ENCODE results near the gene GNG14. TPM values are rescaled to one million over a fixed set of nuclear protein-coding genes. Genes with fewer than 3 reads are reported as not detected.

The GNG14 gene
- total RNA-seq, 4 donors from 2014 or later: not detected

DNA sequence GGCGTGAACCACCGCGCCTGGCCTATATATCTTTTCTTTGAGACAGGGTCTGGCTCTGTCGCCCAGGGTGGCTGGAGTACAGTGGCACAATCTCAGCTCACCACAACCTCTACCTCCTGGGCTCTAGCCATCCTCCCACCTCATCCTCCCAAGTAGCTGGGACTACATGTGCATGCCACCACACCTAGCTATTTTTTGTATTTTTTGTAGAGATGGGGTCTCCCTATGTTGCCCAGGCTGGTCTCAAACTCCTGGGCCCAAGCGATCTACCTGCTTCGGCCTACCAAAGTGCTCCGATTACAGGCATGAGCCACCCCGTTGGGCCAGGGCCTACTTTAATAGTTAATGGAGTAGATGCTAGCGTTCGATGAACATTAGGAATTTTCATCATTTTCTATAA, 32.5 kb downstream of the GNG14 start:
- intact Hi-C loops (cut with DNase I): loop anchor here (5.0 kb wide), 1 partner anchor 48 kb away; no protein-coding TSS in a partner anchor

DNA sequence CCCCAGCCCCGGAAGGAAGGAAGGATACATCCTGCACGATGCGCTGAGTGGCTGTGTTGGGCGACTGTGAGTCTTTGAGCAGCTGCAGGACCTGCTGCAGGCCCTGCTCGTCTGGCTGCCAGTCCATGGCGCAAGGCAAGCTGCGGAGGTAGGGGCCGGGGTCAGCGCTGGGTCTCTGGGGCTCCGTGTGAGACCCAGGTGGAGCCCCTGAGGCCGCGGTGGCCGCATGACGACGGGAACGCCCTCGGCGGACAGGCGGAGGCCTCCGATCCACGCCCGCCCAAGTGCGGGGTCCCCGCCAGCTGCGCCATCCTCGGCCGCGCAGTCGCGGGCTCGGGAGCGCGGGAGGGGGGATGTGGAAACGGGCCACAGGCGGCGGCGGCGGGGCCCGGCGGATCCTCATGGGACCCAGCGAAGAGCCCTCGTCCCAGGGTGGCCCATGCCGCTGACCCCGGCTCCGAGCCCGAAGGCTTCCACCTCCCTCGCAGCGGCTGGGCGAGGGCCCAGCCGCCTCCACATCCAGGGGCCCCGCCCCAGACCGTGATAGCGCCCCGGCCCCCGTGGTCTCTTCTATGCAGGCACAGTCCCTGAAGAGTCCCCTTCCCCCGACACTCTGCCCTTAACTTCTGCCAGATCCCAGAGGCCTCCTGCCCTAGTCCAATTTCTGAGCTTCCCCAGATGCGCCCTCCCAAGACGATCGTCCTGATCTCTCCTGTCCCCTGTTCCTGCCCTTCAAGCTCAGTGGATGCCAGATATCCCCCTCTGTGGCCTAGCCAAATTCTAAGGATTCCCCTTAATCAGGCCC, 33.3 kb downstream of the GNG14 start:
- intact Hi-C loops (cut with DNase I): loop anchor here (5.0 kb wide), 1 partner anchor 49 kb away; no protein-coding TSS in a partner anchor
- no peak for DNase-seq (ENCODE audit: extremely low spot score)

More for the DNA sequence above, 32.5 kb downstream of the GNG14 start:
- no peaks in the 10 kb centered on the region for H3K9me3 ChIP-seq
- H3K27ac ChIP-seq (replicated peaks in 1 of 4): peak overlapping the region; percentile 97 to 99 (median 98)
- H3K4me3 ChIP-seq: peak overlapping the region; percentile 88 to 98 (median 91)
- no peaks in the 10 kb centered on the region for H3K27me3 ChIP-seq
- peaks cover 27 to 41% (median 36%) of the 10 kb centered on the region in 4 donors for H3K36me3 ChIP-seq
- 71% methylated on average over 10 of the region's 10 CpGs for WGBS
- TF ChIP-seq POLR2AphosphoS5 (IDR thresholded peaks at IDR 0.05) (no peak), EP300 (IDR thresholded peaks at IDR 0.05) (no peak), POLR2A (IDR thresholded peaks at IDR 0.05; ENCODE audit: low read depth) (no peak), CTCF (IDR thresholded peaks at IDR 0.05) (no peak)
- peaks cover 46 to 64% (median 61%) of the 10 kb centered on the region in 4 donors for H3K4me1 ChIP-seq
- DNase-seq (ENCODE audit: extremely low spot score): no peak

DNA sequence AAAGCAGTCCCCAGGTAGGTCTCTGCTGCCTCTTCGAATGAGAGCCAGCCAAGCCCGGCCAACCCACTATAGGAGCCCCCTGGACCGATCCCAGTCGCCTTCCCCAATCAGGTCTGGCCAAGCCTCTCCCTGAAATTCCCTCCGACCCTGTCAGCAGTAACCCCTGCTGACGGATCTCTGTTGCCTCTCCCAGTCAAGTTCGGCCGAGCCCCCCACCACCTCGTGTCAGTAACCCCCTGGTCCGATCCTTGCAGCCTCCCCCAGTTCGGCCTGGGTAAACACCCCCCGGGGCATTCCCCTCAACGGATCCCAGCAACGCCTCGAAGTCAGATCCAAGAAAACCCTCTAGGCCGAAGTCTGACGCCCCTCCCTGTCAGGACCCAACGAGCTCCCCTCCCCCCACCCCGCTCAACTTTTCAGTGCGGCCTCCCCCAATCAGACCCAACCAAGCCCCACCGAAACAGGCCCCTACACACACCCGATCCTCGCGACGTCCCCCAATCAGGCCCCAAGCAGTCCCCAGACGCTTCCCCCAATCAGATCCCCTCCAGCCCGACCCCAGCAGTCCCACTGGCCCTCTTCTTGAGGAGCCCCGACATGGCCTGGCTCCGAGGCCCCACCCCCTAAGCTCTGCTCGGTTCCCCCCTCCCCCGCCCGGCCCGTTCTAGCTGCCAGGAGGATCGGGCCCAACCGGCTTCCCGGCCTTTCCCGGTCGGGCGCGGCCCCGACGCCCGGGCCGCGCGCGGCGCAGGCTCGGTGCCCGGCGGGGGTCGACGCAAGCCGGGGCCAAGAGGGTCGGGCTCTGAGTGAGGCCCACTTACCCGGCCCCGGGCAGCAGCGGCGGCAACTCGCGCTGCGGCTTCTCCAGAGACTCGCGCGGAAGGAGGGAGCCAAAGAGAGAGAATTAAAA, 34.1 kb downstream of the GNG14 start:
- 0% methylated on average over 26 of the region's 65 CpGs for WGBS
- H3K4me3 ChIP-seq: peak overlapping the region; percentile 88 to 98 (median 91)
- H3K4me1 ChIP-seq: peaks cover 46 to 59% (median 56%) of the 10 kb centered on the region in 4 donors
- peaks cover 16 to 24% (median 20%) of the 10 kb centered on the region in 4 donors for H3K36me3 ChIP-seq
- H3K27me3 ChIP-seq: no peaks in the 10 kb centered on the region
- DNase-seq (ENCODE audit: extremely low spot score): peak; percentile 93
- H3K27ac ChIP-seq (replicated peaks in 1 of 4): peak overlapping the region; percentile 97 to 99 (median 98)
- intact Hi-C loops (cut with DNase I): loop anchor here (5.0 kb wide), 1 partner anchor 50 kb away; no protein-coding TSS in a partner anchor
- H3K9me3 ChIP-seq: no peaks in the 10 kb centered on the region
- TF ChIP-seq EP300 (IDR thresholded peaks at IDR 0.05) (no peak), CTCF (IDR thresholded peaks at IDR 0.05) (no peak), POLR2A (IDR thresholded peaks at IDR 0.05; ENCODE audit: low read depth) (no peak), POLR2AphosphoS5 (IDR thresholded peaks at IDR 0.05) (no peak)

More for the DNA sequence above, 33.3 kb downstream of the GNG14 start:
- H3K36me3 ChIP-seq: peaks cover 22 to 33% (median 28%) of the 10 kb centered on the region in 4 donors
- 2% methylated on average over 18 of the region's 59 CpGs for WGBS
- H3K4me1 ChIP-seq: peaks cover 46 to 64% (median 61%) of the 10 kb centered on the region in 4 donors
- H3K27me3 ChIP-seq: no peaks in the 10 kb centered on the region
- H3K9me3 ChIP-seq: no peaks in the 10 kb centered on the region
- peak overlapping the region; percentile 88 to 98 (median 91) for H3K4me3 ChIP-seq
- H3K27ac ChIP-seq (replicated peaks in 1 of 4): peak overlapping the region; percentile 97 to 99 (median 98)
- TF ChIP-seq POLR2AphosphoS5 (IDR thresholded peaks at IDR 0.05): peak in 1 of 2 donors; percentile 8
- no peak for TF ChIP-seq CTCF (IDR thresholded peaks at IDR 0.05)

DNA sequence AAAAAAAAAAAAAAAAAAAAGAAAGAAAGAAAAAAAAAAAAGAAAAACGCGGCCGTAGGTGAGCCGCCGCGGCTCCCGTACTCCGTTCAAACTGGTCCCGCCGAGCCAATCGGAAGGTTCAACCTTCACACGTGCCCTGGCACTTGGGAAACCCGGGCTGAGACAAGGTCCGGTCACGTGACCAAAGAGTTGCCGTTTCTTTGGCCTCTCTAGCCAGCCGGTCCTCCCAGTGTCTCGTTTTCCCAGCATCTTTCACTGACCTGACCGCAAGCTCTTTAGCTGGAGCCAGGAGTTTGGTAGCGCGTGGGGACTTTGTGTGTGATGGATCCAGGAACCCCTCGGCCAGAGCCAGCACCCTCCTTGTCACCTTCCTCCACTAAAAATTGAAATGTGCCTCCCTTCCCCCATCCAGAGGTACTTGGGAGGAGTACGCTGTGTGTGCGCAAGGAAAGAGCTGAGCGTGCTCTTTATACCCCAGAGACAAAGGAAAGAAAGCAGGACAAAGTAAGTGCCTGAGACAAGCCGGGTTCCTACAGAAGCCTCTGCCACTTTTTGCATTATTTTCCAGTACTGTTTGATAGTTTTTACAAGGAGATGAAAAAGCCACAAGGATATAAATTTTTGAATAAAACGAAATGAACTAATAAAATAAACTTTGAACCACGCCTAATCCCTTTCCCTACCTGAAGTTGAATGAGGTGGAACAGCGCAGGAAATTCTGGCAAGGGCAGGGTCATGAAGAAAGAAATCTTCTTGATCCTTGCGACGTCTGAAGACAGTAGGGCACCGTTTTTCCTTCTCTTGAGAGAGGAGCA, 35.0 kb downstream of the GNG14 start:
- H3K27me3 ChIP-seq: no peaks in the 10 kb centered on the region
- TF ChIP-seq CTCF (IDR thresholded peaks at IDR 0.05): no peak
- peak; percentile 85 to 89 for TF ChIP-seq POLR2AphosphoS5 (IDR thresholded peaks at IDR 0.05)
- H3K36me3 ChIP-seq: peaks cover 10 to 20% (median 19%) of the 10 kb centered on the region in 4 donors
- H3K4me3 ChIP-seq: peak overlapping the region; percentile 88 to 98 (median 91)
- peaks cover 46 to 56% (median 55%) of the 10 kb centered on the region in 4 donors for H3K4me1 ChIP-seq
- H3K9me3 ChIP-seq: no peaks in the 10 kb centered on the region
- peak overlapping the region; percentile 97 to 99 (median 98) for H3K27ac ChIP-seq (replicated peaks in 1 of 4)
- DNase-seq (ENCODE audit: extremely low spot score): peak; percentile 99
- intact Hi-C loops (cut with DNase I): loop anchor here (5.0 kb wide), 1 partner anchor 50 kb away; no protein-coding TSS in a partner anchor
- WGBS: under 1% methylated on average over 32 of the region's 32 CpGs

Measured in esophagus muscularis mucosa (tissue), 4 donors.